Psoas muscle (tissue), 8 donors: ENCODE data around the gene ATF1. TPM values are rescaled to one million over a fixed set of nuclear protein-coding genes. Genes with fewer than 3 reads are reported as not detected.

Experiments
- ATAC-seq, 4 donors: fragments of 200-7000 bp; cut with Tn5 transposase; one replicate each; pipeline ENCODE4 v1.9.1; 2020; ENCODE audit warnings: moderate library complexity in 3 of 4, mild to moderate bottlenecking in 2 of 4
- DNase-seq, 2 donors: peaks; one replicate each; pipeline ENCODE4 v3.0.0-alpha.2; 2020
- H3K27ac ChIP-seq: fragments of 200-600 bp; one replicate; pipeline ENCODE4 v1.8.0; 2022
- H3K27me3 ChIP-seq, 3 donors: fragments of 200-600 bp in 1 of 3; one replicate each; pipeline versions ENCODE4 v1.6.1 to v1.8.0; 2013 to 2022; ENCODE audit warnings: low read length in 2 of 3, mild to moderate bottlenecking in 2 of 3, moderate library complexity in 1 of 3; ENCODE audit not compliant: insufficient read depth in 3 of 3
- H3K36me3 ChIP-seq, 2 donors: fragments of 200-600 bp in 1 of 2; one replicate each; pipeline versions ENCODE4 v1.6.1 to v1.8.0; 2013 to 2022; ENCODE audit warnings: low read depth in 1 of 2, mild to moderate bottlenecking in 1 of 2, moderate library complexity in 1 of 2; ENCODE audit not compliant: insufficient read depth in 1 of 2
- H3K4me1 ChIP-seq: fragments of 200-600 bp; one replicate; pipeline ENCODE4 v1.8.0; 2022
- H3K4me3 ChIP-seq: fragments of 200-600 bp; one replicate; pipeline ENCODE4 v1.8.0; 2022; ENCODE audit warnings: mild to moderate bottlenecking
- H3K9me3 ChIP-seq: fragments of 200-600 bp; one replicate; pipeline ENCODE4 v1.8.0; 2022
- CTCF ChIP-seq: fragments of 200-600 bp; IDR thresholded peaks from one replicate; pipeline ENCODE4 v1.8.0; 2022; ENCODE audit warnings: antibody characterized with exemption
- WGBS, 3 donors: extraction: QIAGEN DNeasy Blood & Tissue Kit; methylation state at CpG; one replicate each; pipeline versions ENCODE4 v1.1.6 to v1.1.7; 2013; 5-methylcytosine and 5-hydroxymethylcytosine counted together
- intact Hi-C, 2 donors: fragments of 100-400 bp; cut with DNase I; formaldehyde crosslinking; loops; one replicate each; pipeline versions ENCODE4 v1.11.0 to v1.14.2; 2022
- polyA plus RNA-seq, 3 donors: library from polyadenylated mRNA; stranded (reverse); fragments of 200-250 nt; gene quantifications; one replicate each; pipeline ENCODE4 v1.2.3, GENCODE V29; 2013
- total RNA-seq, 4 donors: library from RNA; stranded (reverse); fragmentation: NEBNext Ultra II Directional in 2 of 4; extraction: Animal tissue kit (Norgen Biotek cat#: 25700) in 2 of 4; gene quantifications; one replicate each; pipeline versions ENCODE4 v1.2.1 to v1.2.4, GENCODE V29; 2021 to 2023
- donor health status: healthy with polysubstance abuse.
- donor health status: DM: no; HTN: no; CAD: no; lungs with moderate emphysema.
- donor health status: Bipolar disorder and iron deficiency.
- donor health status: healthy.
- donor health status: DM: yes; HTN: yes; CAD: no.
- donor health status: DM: no; HTN: no; CAD: no.
- donor health status: DM: no; HTN: no; CAD: no.
- donor health status: DM: yes; HTN: yes; CAD: no.

ATF1 gene
- total and polyA plus RNA-seq, 7 donors: 20.8 to 72.5 (median 41.3) TPM

- intact Hi-C loops: no loop called here
- no peak for DNase-seq
- no peak for ATAC-seq
- H3K9me3 ChIP-seq: no peaks in the 10 kb centered on the region
- 71 to 82% (median 81%) methylated on average over 5 of the region's 5 CpGs for WGBS, 3 donors
- peaks cover 9 to 92% of the 10 kb centered on the region in 2 donors for H3K36me3 ChIP-seq
- H3K4me1 ChIP-seq: no peaks in the 10 kb centered on the region
- TF ChIP-seq CTCF: no peak
- H3K4me3 ChIP-seq: no peak overlapping the region
- H3K27me3 ChIP-seq: no peaks in the 10 kb centered on the region
- no peak overlapping the region for H3K27ac ChIP-seq
Measured at GRCh38 chr12:50720501-50720900, 43.4 kb upstream of the ATF1 start.

- intact Hi-C loops: no loop called here
- 67 to 74% (median 70%) methylated on average over 1 of the region's 1 CpG for WGBS, 3 donors
- Histone ChIP-seq H3K4me1 (no peaks in the 10 kb centered on the region), H3K9me3 (no peaks in the 10 kb centered on the region), H3K27ac (no peak overlapping the region), H3K27me3 (no peaks in the 10 kb centered on the region), H3K4me3 (no peak overlapping the region), H3K36me3 (peaks cover 9 to 94% of the 10 kb centered on the region in 2 donors)
- TF ChIP-seq CTCF: no peak
- DNase-seq (no peak), ATAC-seq (no peak)
Measured at GRCh38 chr12:50723865-50724264, 40.0 kb upstream of the ATF1 start.

- Histone ChIP-seq H3K27me3 (no peaks in the 10 kb centered on the region), H3K4me1 (no peaks in the 10 kb centered on the region), H3K36me3 (peaks cover 9 to 97% of the 10 kb centered on the region in 2 donors), H3K4me3 (no peak overlapping the region), H3K9me3 (no peaks in the 10 kb centered on the region), H3K27ac (no peak overlapping the region)
- ATAC-seq (no peak), DNase-seq (no peak)
- TF ChIP-seq CTCF: no peak
- intact Hi-C loops: no loop called here
- 84 to 92% (median 88%) methylated on average over 5 of the region's 5 CpGs for WGBS, 3 donors
Measured at GRCh38 chr12:50725011-50725942, 38.6 kb upstream of the ATF1 start.

- H3K27me3 ChIP-seq: no peaks in the 10 kb centered on the region
- H3K36me3 ChIP-seq: peaks cover 11 to 98% of the 10 kb centered on the region in 2 donors
- H3K9me3 ChIP-seq: no peaks in the 10 kb centered on the region
- TF ChIP-seq CTCF: no peak
- ATAC-seq (peak in 1 of 4 donors; percentile 82), DNase-seq (no peak)
- no peak overlapping the region for H3K4me3 ChIP-seq
- WGBS, 3 donors: 94 to 100% (median 100%) methylated on average over 2 of the region's 2 CpGs
- H3K4me1 ChIP-seq: no peaks in the 10 kb centered on the region
- H3K27ac ChIP-seq: no peak overlapping the region
- intact Hi-C loops: no loop called here
Measured at GRCh38 chr12:50727466-50727865, 36.4 kb upstream of the ATF1 start.
